Measurements from ENCODE around the gene CARS2. TPM values are rescaled to one million over a fixed set of nuclear protein-coding genes. Genes with fewer than 3 reads are reported as not detected.

The CARS2 gene
- total and polyA plus RNA-seq, 2 donors (not counting 3 experiments of a cell fraction or from before 2014, with no cell fraction given): 42.0 to 51.2 TPM

DNA sequence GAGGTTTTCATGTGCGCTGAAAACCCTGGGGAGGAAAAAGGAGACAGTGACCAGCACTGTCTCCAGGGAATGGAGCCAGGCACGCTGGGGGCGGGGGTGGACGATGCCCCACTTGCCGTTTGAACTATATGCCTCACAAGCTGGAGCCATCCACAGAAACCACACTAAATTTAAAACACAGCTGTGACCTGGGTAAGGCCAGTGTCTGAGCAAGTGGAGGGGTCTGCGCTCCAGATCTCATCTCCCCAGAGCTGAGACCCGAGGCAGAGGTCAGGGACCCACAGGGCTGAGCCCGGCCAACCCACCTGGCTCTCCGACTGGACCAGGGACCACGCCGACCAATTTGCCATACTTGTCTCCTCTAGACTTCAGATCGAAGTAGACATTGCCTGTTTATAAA, 23.2 kb downstream of the CARS2 start:
- no peaks in the 10 kb centered on the region for H4K20me1 ChIP-seq (replicated peaks; ENCODE audit: control insufficient read depth, extremely low read depth, insufficient read depth, low read length)
- no peaks in the 10 kb centered on the region for H3K27me3 ChIP-seq (ENCODE audit: control insufficient read depth in 2 of 2, insufficient read depth in 2 of 2, low read length in 2 of 2)
- H3K9ac ChIP-seq (replicated peaks; ENCODE audit: extremely low read depth, insufficient read depth, low read length): no peak overlapping the region
- H3K36me3 ChIP-seq (ENCODE audit: control insufficient read depth in 2 of 2, extremely low read depth in 1 of 2, insufficient read depth in 2 of 2, low read length in 2 of 2): peaks cover 17 to 26% of the 10 kb centered on the region in 2 experiments
- H3K79me2 ChIP-seq (ENCODE audit: control insufficient read depth, insufficient read depth, low read length): no peaks in the 10 kb centered on the region
- H3K4me3 ChIP-seq (replicated peaks in 1 of 3; ENCODE audit: insufficient read depth in 1 of 3, low read depth in 1 of 3, low read length in 3 of 3): no peak overlapping the region
- no peak for TF ChIP-seq EZH2 (IDR thresholded peaks at IDR 0.05; ENCODE audit: borderline replicate concordance, low read depth, low read length, severe bottlenecking)
- no peak for TF ChIP-seq GATA2 (IDR thresholded peaks at IDR 0.05; ENCODE audit: insufficient read depth, insufficient read length, low read depth, low read length)
- no peak for TF ChIP-seq JUN (IDR thresholded peaks at IDR 0.05; ENCODE audit: borderline replicate concordance, insufficient read depth, insufficient read length, low read depth)
- no peak for TF ChIP-seq FOS (IDR thresholded peaks at IDR 0.05; ENCODE audit: borderline replicate concordance, insufficient read depth, low read length)
- TF ChIP-seq POLR2A (IDR thresholded peaks at IDR 0.05; ENCODE audit: low read depth, low read length): no peak
- TF ChIP-seq, protein P1, sequence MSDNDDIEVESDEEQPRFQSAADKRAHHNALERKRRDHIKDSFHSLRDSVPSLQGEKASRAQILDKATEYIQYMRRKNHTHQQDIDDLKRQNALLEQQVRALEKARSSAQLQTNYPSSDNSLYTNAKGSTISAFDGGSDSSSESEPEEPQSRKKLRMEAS (IDR thresholded peaks at IDR 0.05; ENCODE audit: insufficient read depth, insufficient read length): no peak
- no peak for TF ChIP-seq POLR2AphosphoS5 (IDR thresholded peaks at IDR 0.05; ENCODE audit: insufficient read depth, low read depth, low read length)
- TF ChIP-seq, protein P2, sequence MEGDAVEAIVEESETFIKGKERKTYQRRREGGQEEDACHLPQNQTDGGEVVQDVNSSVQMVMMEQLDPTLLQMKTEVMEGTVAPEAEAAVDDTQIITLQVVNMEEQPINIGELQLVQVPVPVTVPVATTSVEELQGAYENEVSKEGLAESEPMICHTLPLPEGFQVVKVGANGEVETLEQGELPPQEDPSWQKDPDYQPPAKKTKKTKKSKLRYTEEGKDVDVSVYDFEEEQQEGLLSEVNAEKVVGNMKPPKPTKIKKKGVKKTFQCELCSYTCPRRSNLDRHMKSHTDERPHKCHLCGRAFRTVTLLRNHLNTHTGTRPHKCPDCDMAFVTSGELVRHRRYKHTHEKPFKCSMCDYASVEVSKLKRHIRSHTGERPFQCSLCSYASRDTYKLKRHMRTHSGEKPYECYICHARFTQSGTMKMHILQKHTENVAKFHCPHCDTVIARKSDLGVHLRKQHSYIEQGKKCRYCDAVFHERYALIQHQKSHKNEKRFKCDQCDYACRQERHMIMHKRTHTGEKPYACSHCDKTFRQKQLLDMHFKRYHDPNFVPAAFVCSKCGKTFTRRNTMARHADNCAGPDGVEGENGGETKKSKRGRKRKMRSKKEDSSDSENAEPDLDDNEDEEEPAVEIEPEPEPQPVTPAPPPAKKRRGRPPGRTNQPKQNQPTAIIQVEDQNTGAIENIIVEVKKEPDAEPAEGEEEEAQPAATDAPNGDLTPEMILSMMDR (IDR thresholded peaks at IDR 0.05; ENCODE audit: extremely low read depth in 1 of 2, insufficient read depth in 1 of 2, low read depth in 1 of 2, low read length in 2 of 2): no peak
- TF ChIP-seq MYC (IDR thresholded peaks at IDR 0.05; ENCODE audit: low read depth, low read length): no peak
- dilution Hi-C loops (cut with MboI; ENCODE audit: extremely low pct_ligation_motif_present, low sequenced_read_pairs) (no loop called here), intact Hi-C loops (cut with micrococcal nuclease) (no loop called here)
- no peaks in the 10 kb centered on the region for H3K9me1 ChIP-seq (replicated peaks; ENCODE audit: control insufficient read depth, extremely low read depth, insufficient read depth, low read length)
- DNase-seq (ENCODE audit: low read depth, low spot score) (no peak), FAIRE-seq (no peak)
- H2AFZ ChIP-seq (ENCODE audit: low read depth, low read length): no peak overlapping the region
- ChIA-PET POLR2A (no interaction called here), CTCF (interaction anchor here (0.7 to 1.8 kb wide), 7 partner anchors 10 to 525 kb away, joined by 3 to 9 read pairs (median 3); no protein-coding TSS in a partner anchor)
- no peak overlapping the region for H3K27ac ChIP-seq (ENCODE audit: insufficient read depth, low read depth, low read length)
- no peaks in the 10 kb centered on the region for H3K9me3 ChIP-seq (replicated peaks; ENCODE audit: control insufficient read depth, insufficient read depth, low read length)
- no TSS peak for BruUV-seq (replicated peaks)
- no peak overlapping the region for H3K4me2 ChIP-seq (ENCODE audit: insufficient read depth, low read length)
- no peaks in the 10 kb centered on the region for H3K4me1 ChIP-seq (ENCODE audit: control insufficient read depth, extremely low read depth, insufficient read depth, low read length)
